GM23248 (cell line): Measurements from ENCODE around the gene CFAP57. TPM values are rescaled to one million over a fixed set of nuclear protein-coding genes. Genes with fewer than 3 reads are reported as not detected.

Experiments used
- DNase-seq: peaks from one replicate; pipeline ENCODE4 v3.0.0-alpha.2; 2015
- H2AFZ ChIP-seq: fragments of 200-600 bp; sonication (generic); 2 replicates; pipeline ENCODE4 v1.6.1; 2016; ENCODE audit warnings: antibody characterized with exemption
- H3F3A ChIP-seq: fragments of 200-600 bp; sonication (generic); 2 replicates; pipeline ENCODE4 v1.6.1; 2016; ENCODE audit warnings: mild to moderate bottlenecking, antibody characterized with exemption, mixed run types; ENCODE audit not compliant: insufficient read depth
- H3K27ac ChIP-seq: fragments of 200-600 bp; sonication (generic); 2 replicates; pipeline ENCODE4 v1.5.1; 2016; ENCODE audit warnings: mild to moderate bottlenecking
- H3K27me3 ChIP-seq: fragments of 200-600 bp; sonication (generic); replicated peaks from 2 replicates; pipeline ENCODE4 v1.6.1; 2016; ENCODE audit warnings: mild to moderate bottlenecking; ENCODE audit not compliant: insufficient read depth
- H3K36me3 ChIP-seq: fragments of 200-600 bp; sonication (generic); 2 replicates; pipeline ENCODE4 v1.6.1; 2016; ENCODE audit warnings: low read depth, mild to moderate bottlenecking
- H3K4me1 ChIP-seq: fragments of 200-600 bp; sonication (generic); 2 replicates; pipeline ENCODE4 v1.6.1; 2016; ENCODE audit warnings: mild to moderate bottlenecking; ENCODE audit not compliant: insufficient read depth
- H3K4me2 ChIP-seq: fragments of 200-600 bp; sonication (generic); one replicate; pipeline ENCODE4 v1.6.1; 2016; ENCODE audit warnings: mild to moderate bottlenecking; ENCODE audit not compliant: unreplicated experiment
- H3K4me3 ChIP-seq: fragments of 200-600 bp; sonication (generic); 2 replicates; pipeline ENCODE4 v1.5.1; 2016; ENCODE audit warnings: mild to moderate bottlenecking
- H3K79me2 ChIP-seq: fragments of 200-600 bp; sonication (generic); 2 replicates; pipeline ENCODE4 v1.6.1; 2016; ENCODE audit warnings: mild to moderate bottlenecking; ENCODE audit not compliant: insufficient read depth
- H3K9ac ChIP-seq: fragments of 200-600 bp; sonication (generic); 2 replicates; pipeline ENCODE4 v1.6.1; 2016; ENCODE audit warnings: mild to moderate bottlenecking
- H3K9me2 ChIP-seq: fragments of 200-600 bp; sonication (generic); 2 replicates; pipeline ENCODE4 v1.6.1; 2016; ENCODE audit warnings: mixed run types, mild to moderate bottlenecking, moderate library complexity; ENCODE audit not compliant: insufficient read depth
- H3K9me3 ChIP-seq: fragments of 200-600 bp; sonication (generic); one replicate; pipeline ENCODE4 v1.6.1; 2017; ENCODE audit warnings: low read depth
- H4K20me1 ChIP-seq: fragments of 200-600 bp; sonication (generic); 2 replicates; pipeline ENCODE4 v1.6.0; 2016; ENCODE audit not compliant: insufficient read depth
- EZH2 ChIP-seq: fragments of 200-600 bp; sonication (generic); IDR thresholded peaks from 2 replicates; pipeline ENCODE4 v1.6.1; 2018; ENCODE audit warnings: antibody characterized with exemption, mild to moderate bottlenecking; ENCODE audit not compliant: insufficient read depth, poor library complexity, severe bottlenecking
- EZH2phosphoT487 ChIP-seq: fragments of 200-600 bp; sonication (generic); IDR thresholded peaks from 2 replicates; pipeline ENCODE4 v1.6.1; 2018; ENCODE audit warnings: antibody characterized with exemption, moderate library complexity, mild to moderate bottlenecking, low read depth; ENCODE audit not compliant: insufficient read depth
- WGBS, 2 experiments: methylation state at CpG; one replicate each; pipeline ENCODE4 v1.1.6; 2015 to 2017; ENCODE audit warnings: low lambda C conversion rate in 2 of 2, low coverage in 1 of 2; ENCODE audit errors: missing lambda C conversion rate in 2 of 2; 5-methylcytosine and 5-hydroxymethylcytosine counted together
- in situ Hi-C: fragments of 300-500 bp; cut with MboI; formaldehyde crosslinking; loops from 2 replicates; pipeline ENCODE4 v1.15.0; 2020
- polyA plus RNA-seq: library from polyadenylated mRNA; unstranded; fragments of >200 nt; fragmentation: Nextera tagmentation; extraction: Ambion mirVana; gene quantifications from 2 replicates; pipeline ENCODE4 v1.2.1, GENCODE V29; 2016
- total RNA-seq: library from RNA; depleted of rRNA; stranded (reverse); fragments of >200 nt; shearing (Covaris generic); gene quantifications from 2 replicates; pipeline ENCODE4 v1.2.3, GENCODE V29; 2014

The CFAP57 gene
- total and polyA plus RNA-seq, 2 experiments from 2014 or later, result 0.32 to 0.35 TPM

DNA sequence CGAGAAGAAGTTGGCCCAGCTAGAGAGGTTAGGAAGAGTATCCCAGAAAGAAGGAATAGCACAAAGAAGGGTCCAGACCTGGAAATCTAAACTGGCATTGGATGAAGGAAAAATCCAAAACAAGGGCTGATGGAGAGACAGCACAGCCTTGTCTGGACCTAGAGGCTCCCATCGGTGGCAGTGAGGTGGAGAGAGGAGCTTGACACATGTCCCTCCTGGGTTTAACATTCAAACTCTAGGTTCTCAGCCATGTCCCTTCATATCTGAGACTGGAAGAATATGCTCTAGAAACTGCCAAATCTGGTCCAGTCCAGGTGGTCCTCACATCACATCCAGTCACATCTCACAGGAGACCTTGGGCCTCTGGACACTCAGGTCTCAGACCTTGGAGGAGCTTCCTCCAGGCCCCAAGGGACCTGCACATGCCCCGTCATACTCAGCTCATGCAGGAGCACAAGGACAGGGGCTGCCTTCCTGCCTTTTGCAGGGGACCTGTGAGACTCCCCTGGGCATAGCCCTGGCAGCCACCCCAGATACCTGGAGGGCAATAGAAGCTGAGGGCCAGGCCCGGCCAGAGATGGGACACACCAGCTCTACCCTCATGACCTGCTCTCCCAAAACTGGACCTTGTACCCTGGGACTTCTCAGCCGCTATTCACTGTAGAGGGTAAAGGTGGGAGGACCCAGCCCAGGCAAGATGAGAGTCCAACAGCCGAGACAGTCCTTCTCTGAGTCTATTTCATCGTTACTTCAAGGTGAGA, 105.2 kb downstream of the CFAP57 start:
- Histone ChIP-seq H3K79me2 (no peaks in the 10 kb centered on the region), H3K4me2 (no peak overlapping the region), H4K20me1 (no peaks in the 10 kb centered on the region), H3K27me3 (no peaks in the 10 kb centered on the region), H2AFZ (no peak overlapping the region), H3K9me2 (no peaks in the 10 kb centered on the region), H3K4me3 (no peak overlapping the region), H3K36me3 (no peaks in the 10 kb centered on the region), H3K27ac (no peak overlapping the region), H3K9ac (no peak overlapping the region), H3K4me1 (no peaks in the 10 kb centered on the region), H3F3A (no peaks in the 10 kb centered on the region), H3K9me3 (no peaks in the 10 kb centered on the region)
- DNase-seq, result no peak
- in situ Hi-C loops, result no loop called here
- 66 to 68% methylated on average over 7 of the region's 7 CpGs for WGBS, 2 experiments
- no peak for TF ChIP-seq EZH2
- TF ChIP-seq EZH2phosphoT487, result no peak

- TF ChIP-seq EZH2, result no peak
- TF ChIP-seq EZH2phosphoT487, result no peak
- no peaks in the 10 kb centered on the region for H3K79me2 ChIP-seq
- no peaks in the 10 kb centered on the region for H4K20me1 ChIP-seq
- no peaks in the 10 kb centered on the region for H3F3A ChIP-seq
- DNase-seq, result no peak
- H3K9me2 ChIP-seq, result no peaks in the 10 kb centered on the region
- 53 to 58% methylated on average over 5 of the region's 5 CpGs for WGBS, 2 experiments
- in situ Hi-C loops, result no loop called here
- no peak overlapping the region for H3K4me2 ChIP-seq
- no peak overlapping the region for H2AFZ ChIP-seq
- no peaks in the 10 kb centered on the region for H3K4me1 ChIP-seq
- no peaks in the 10 kb centered on the region for H3K36me3 ChIP-seq
- no peak overlapping the region for H3K4me3 ChIP-seq
- H3K27me3 ChIP-seq, result no peaks in the 10 kb centered on the region
- H3K9ac ChIP-seq, result no peak overlapping the region
- no peak overlapping the region for H3K27ac ChIP-seq
- no peaks in the 10 kb centered on the region for H3K9me3 ChIP-seq
Observed at GRCh38 chr1:43279161-43279560, 107.0 kb downstream of the CFAP57 start.

GRCh38 chr1:43279666-43280065, 107.5 kb downstream of the CFAP57 start:
- no peak overlapping the region for H3K27ac ChIP-seq
- no peak for TF ChIP-seq EZH2
- no peak for TF ChIP-seq EZH2phosphoT487
- no peaks in the 10 kb centered on the region for H3K9me3 ChIP-seq
- H2AFZ ChIP-seq, result no peak overlapping the region
- no peaks in the 10 kb centered on the region for H3K79me2 ChIP-seq
- in situ Hi-C loops, result no loop called here
- H3K4me3 ChIP-seq, result no peak overlapping the region
- WGBS, 2 experiments, result 77% methylated on average over 6 of the region's 6 CpGs
- no peaks in the 10 kb centered on the region for H3K9me2 ChIP-seq
- H4K20me1 ChIP-seq, result no peaks in the 10 kb centered on the region
- H3K4me2 ChIP-seq, result no peak overlapping the region
- DNase-seq, result no peak
- H3K4me1 ChIP-seq, result no peaks in the 10 kb centered on the region
- no peaks in the 10 kb centered on the region for H3F3A ChIP-seq
- H3K9ac ChIP-seq, result no peak overlapping the region
- H3K36me3 ChIP-seq, result no peaks in the 10 kb centered on the region
- no peaks in the 10 kb centered on the region; the same call in 1 of the 2 replicates for H3K27me3 ChIP-seq

GRCh38 chr1:43280692-43281091, 108.6 kb downstream of the CFAP57 start:
- H3K9me2 ChIP-seq, result no peaks in the 10 kb centered on the region
- TF ChIP-seq EZH2 (no peak), EZH2phosphoT487 (no peak)
- no peak overlapping the region for H2AFZ ChIP-seq
- no peaks in the 10 kb centered on the region for H3F3A ChIP-seq
- no peaks in the 10 kb centered on the region for H3K4me1 ChIP-seq
- in situ Hi-C loops, result no loop called here
- no peak overlapping the region for H3K4me3 ChIP-seq
- H3K27ac ChIP-seq, result no peak overlapping the region
- H3K9ac ChIP-seq, result no peak overlapping the region
- H3K4me2 ChIP-seq, result no peak overlapping the region
- H3K79me2 ChIP-seq, result no peaks in the 10 kb centered on the region
- H3K36me3 ChIP-seq, result no peaks in the 10 kb centered on the region
- 39 to 44% methylated on average over 2 of the region's 2 CpGs for WGBS, 2 experiments
- DNase-seq, result no peak
- H3K27me3 ChIP-seq, result no peaks in the 10 kb centered on the region; the same call in 1 of the 2 replicates
- H4K20me1 ChIP-seq, result no peaks in the 10 kb centered on the region
- no peaks in the 10 kb centered on the region for H3K9me3 ChIP-seq
